K562 (cell line): ENCODE results near the gene TSSK2. TPM values are rescaled to one million over a fixed set of nuclear protein-coding genes. Genes with fewer than 3 reads are reported as not detected.

Experiments used
- BRF1 ChIP-seq: IDR thresholded peaks from 3 replicates; pipeline ENCODE4 v1.6.1; 2011; ENCODE audit warnings: borderline replicate concordance, mild to moderate bottlenecking; ENCODE audit not compliant: insufficient read length; ENCODE audit errors: extremely low read depth
- CHD1 ChIP-seq: fragments of 200-600 bp; sonication (generic); IDR thresholded peaks from one replicate; pipeline ENCODE4 v1.6.1; 2012; ENCODE audit warnings: mild to moderate bottlenecking, moderate library complexity, low read length, inconsistent platforms
- CREBBP ChIP-seq: IDR thresholded peaks from one replicate; pipeline ENCODE4 v1.6.1; 2012; ENCODE audit warnings: low read depth, mild to moderate bottlenecking, control low read depth, inconsistent platforms, low read length
- GTF2B ChIP-seq: IDR thresholded peaks from 2 replicates; pipeline ENCODE4 v1.6.1; 2011; ENCODE audit not compliant: insufficient read length; ENCODE audit errors: extremely low read depth
- HLTF ChIP-seq: fragments of 450-650 bp; IDR thresholded peaks from 2 replicates; pipeline ENCODE4 v1.6.1; 2016
- MAZ ChIP-seq, 2 experiments: fragments of 450-650 bp in 1 of 2; sonication (generic) in 1 of 2; formaldehyde crosslinking; IDR thresholded peaks in 1 of 2; conservative IDR thresholded peaks in 1 of 2; 2 replicates each; pipeline versions ENCODE4 v1.4.0 to v1.5.0; 2020; ENCODE audit warnings: mild to moderate bottlenecking in 1 of 2, missing genetic modification reagents in 1 of 2
- MTA3 ChIP-seq: fragments of 450-650 bp; formaldehyde crosslinking; IDR thresholded peaks from 2 replicates; pipeline ENCODE4 v1.6.1; 2017; ENCODE audit warnings: mild to moderate bottlenecking, borderline replicate concordance
- OTX1 ChIP-seq: fragments of 450-650 bp; formaldehyde crosslinking; IDR thresholded peaks from 2 replicates; pipeline ENCODE4 v1.4.0; 2022; ENCODE audit warnings: mild to moderate bottlenecking
- TEAD4 ChIP-seq, 2 experiments: sonication (generic) in 1 of 2; formaldehyde crosslinking in 1 of 2; IDR thresholded peaks; 2 replicates each; pipeline versions ENCODE4 v1.6.1 to v1.8.0; 2012 to 2022; ENCODE audit warnings: borderline replicate concordance in 1 of 2, inconsistent platforms in 1 of 2, low read length in 1 of 2, mild to moderate bottlenecking in 1 of 2, missing genetic modification reagents in 1 of 2
- THAP7 ChIP-seq: fragments of 250-450 bp; sonication (Bioruptor Pico); IDR thresholded peaks from 2 replicates; pipeline ENCODE4 v1.5.0; 2021
- ZC3H4 ChIP-seq: sonication (generic); formaldehyde crosslinking; IDR thresholded peaks from 2 replicates; pipeline ENCODE4 v1.9.0; 2021; ENCODE audit warnings: missing genetic modification reagents, borderline replicate concordance
- ZNF696 ChIP-seq: fragments of 250-450 bp; sonication (Bioruptor Pico); conservative IDR thresholded peaks from 2 replicates; pipeline ENCODE4 v1.4.0; 2020; ENCODE audit warnings: mild to moderate bottlenecking, moderate library complexity
- polyA plus RNA-seq, 8 experiments: library from polyadenylated mRNA; depleted of rRNA in 4 of 8; stranded (reverse) in 5 of 8; unstranded in 3 of 8; fragments of >200 nt; fragmentation: Nextera tagmentation in 2 of 8; fragmentation: Illumina TruSeq in 1 of 8; extraction: Ambion mirVana in 2 of 8; extraction: Trizol in 1 of 8; gene quantifications; 2 replicates each; pipeline versions ENCODE4 v1.2.1 to v1.2.3, GENCODE V29; 2011 to 2014; ENCODE audit warnings: inconsistent platforms in 1 of 8, missing spikeins in 1 of 8
- total RNA-seq, 7 experiments: library from RNA; depleted of rRNA in 6 of 7; stranded (reverse); fragments of >200 nt in 6 of 7; fragmentation: Illumina TruSeq in 2 of 7; extraction: Trizol in 2 of 7; gene quantifications; 2 replicates each; pipeline versions ENCODE4 v1.2.1 to v1.2.3, GENCODE V29; 2011 to 2021; ENCODE audit warnings: low replicate concordance in 1 of 7
- TF ChIP-seq, protein P1 (sequence below), 2 experiments: fragments of 150-350 bp in 1 of 2; IDR thresholded peaks; 2 replicates each; pipeline ENCODE4 v1.6.1; 2012 to 2016; ENCODE audit warnings: low read depth in 2 of 2, low read length in 2 of 2, mild to moderate bottlenecking in 1 of 2, moderate library complexity in 1 of 2
- TF ChIP-seq, protein P2 (sequence below): fragments of 250-450 bp; sonication (Bioruptor Pico); IDR thresholded peaks from 2 replicates; pipeline ENCODE4 v1.4.0; 2020

TSSK2 gene
- total and polyA plus RNA-seq, 9 of the 15 experiments (the other 6 are each of a cell fraction or from before 2014, with no cell fraction given) = 0.04 TPM; not detected in 8

DNA sequence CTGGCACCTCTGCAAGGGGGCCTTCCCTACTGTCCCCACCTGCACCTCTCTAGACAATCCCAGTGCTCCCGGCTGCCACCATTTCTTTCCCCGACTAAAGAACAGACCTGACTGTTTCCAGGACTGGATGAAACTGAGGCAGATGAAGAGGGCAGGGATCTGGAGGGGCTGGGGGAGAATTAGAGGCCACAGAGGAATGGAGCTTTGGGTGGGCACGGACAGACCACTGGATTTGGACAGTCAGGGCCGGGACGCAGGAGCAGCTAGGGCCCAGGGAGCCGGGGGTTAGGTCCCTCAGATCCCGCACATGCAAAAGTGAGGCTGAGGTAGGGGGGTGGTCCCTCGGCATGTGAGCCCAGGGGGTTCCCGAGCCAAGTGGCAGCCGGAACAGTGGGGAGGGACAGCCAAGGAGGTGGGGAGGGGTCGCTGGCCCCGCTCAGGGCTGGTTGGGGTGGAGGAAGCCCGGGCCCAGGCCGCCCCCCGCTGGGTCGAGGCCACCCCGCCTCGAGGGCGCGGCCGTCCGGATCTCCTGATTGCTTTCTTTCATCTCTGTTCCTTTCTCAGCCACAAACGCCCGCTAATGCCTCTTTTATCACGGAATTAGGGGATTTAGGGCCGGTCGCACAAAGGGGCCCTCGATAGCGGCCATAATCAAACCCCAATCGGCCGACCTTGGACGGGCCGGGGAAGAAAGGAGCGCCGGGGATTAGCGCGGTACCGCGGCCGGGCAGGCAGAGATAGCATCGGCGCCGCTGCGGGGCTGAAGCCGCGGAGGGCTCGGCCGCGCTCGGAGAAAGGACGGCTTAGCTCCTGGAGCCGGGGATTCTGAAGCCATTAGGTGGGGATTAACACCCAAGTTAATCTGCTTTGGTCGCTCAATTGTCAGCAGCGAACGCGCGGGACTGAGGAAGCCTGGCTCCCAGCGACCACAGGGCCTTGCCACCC, 38.2 kb downstream of the TSSK2 start (continued):
- TF ChIP-seq, protein P1, sequence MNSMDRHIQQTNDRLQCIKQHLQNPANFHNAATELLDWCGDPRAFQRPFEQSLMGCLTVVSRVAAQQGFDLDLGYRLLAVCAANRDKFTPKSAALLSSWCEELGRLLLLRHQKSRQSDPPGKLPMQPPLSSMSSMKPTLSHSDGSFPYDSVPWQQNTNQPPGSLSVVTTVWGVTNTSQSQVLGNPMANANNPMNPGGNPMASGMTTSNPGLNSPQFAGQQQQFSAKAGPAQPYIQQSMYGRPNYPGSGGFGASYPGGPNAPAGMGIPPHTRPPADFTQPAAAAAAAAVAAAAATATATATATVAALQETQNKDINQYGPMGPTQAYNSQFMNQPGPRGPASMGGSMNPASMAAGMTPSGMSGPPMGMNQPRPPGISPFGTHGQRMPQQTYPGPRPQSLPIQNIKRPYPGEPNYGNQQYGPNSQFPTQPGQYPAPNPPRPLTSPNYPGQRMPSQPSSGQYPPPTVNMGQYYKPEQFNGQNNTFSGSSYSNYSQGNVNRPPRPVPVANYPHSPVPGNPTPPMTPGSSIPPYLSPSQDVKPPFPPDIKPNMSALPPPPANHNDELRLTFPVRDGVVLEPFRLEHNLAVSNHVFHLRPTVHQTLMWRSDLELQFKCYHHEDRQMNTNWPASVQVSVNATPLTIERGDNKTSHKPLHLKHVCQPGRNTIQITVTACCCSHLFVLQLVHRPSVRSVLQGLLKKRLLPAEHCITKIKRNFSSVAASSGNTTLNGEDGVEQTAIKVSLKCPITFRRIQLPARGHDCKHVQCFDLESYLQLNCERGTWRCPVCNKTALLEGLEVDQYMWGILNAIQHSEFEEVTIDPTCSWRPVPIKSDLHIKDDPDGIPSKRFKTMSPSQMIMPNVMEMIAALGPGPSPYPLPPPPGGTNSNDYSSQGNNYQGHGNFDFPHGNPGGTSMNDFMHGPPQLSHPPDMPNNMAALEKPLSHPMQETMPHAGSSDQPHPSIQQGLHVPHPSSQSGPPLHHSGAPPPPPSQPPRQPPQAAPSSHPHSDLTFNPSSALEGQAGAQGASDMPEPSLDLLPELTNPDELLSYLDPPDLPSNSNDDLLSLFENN (IDR thresholded peaks at IDR 0.05; ENCODE audit: low read depth in 2 of 2, low read length in 2 of 2) = no peak
- no peak for TF ChIP-seq OTX1 (CRISPR knock-in tag)
- peak; percentile 84 for TF ChIP-seq CHD1
- no peak for TF ChIP-seq ZNF696 (CRISPR knock-in tag)
- no peak for TF ChIP-seq TEAD4 (IDR thresholded peaks at IDR 0.05; ENCODE audit: low read length)
- TF ChIP-seq TEAD4 (CRISPR knock-in tag; IDR thresholded peaks at IDR 0.05; ENCODE audit: borderline replicate concordance) = no peak
- no peak for TF ChIP-seq ZC3H4
- TF ChIP-seq BRF1 = no peak
- TF ChIP-seq HLTF = no peak
- TF ChIP-seq, protein P2, sequence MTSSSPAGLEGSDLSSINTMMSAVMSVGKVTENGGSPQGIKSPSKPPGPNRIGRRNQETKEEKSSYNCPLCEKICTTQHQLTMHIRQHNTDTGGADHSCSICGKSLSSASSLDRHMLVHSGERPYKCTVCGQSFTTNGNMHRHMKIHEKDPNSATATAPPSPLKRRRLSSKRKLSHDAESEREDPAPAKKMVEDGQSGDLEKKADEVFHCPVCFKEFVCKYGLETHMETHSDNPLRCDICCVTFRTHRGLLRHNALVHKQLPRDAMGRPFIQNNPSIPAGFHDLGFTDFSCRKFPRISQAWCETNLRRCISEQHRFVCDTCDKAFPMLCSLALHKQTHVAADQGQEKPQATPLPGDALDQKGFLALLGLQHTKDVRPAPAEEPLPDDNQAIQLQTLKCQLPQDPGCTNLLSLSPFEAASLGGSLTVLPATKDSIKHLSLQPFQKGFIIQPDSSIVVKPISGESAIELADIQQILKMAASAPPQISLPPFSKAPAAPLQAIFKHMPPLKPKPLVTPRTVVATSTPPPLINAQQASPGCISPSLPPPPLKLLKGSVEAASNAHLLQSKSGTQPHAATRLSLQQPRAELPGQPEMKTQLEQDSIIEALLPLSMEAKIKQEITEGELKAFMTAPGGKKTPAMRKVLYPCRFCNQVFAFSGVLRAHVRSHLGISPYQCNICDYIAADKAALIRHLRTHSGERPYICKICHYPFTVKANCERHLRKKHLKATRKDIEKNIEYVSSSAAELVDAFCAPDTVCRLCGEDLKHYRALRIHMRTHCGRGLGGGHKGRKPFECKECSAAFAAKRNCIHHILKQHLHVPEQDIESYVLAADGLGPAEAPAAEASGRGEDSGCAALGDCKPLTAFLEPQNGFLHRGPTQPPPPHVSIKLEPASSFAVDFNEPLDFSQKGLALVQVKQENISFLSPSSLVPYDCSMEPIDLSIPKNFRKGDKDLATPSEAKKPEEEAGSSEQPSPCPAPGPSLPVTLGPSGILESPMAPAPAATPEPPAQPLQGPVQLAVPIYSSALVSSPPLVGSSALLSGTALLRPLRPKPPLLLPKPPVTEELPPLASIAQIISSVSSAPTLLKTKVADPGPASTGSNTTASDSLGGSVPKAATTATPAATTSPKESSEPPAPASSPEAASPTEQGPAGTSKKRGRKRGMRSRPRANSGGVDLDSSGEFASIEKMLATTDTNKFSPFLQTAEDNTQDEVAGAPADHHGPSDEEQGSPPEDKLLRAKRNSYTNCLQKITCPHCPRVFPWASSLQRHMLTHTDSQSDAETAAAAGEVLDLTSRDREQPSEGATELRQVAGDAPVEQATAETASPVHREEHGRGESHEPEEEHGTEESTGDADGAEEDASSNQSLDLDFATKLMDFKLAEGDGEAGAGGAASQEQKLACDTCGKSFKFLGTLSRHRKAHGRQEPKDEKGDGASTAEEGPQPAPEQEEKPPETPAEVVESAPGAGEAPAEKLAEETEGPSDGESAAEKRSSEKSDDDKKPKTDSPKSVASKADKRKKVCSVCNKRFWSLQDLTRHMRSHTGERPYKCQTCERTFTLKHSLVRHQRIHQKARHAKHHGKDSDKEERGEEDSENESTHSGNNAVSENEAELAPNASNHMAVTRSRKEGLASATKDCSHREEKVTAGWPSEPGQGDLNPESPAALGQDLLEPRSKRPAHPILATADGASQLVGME (CRISPR knock-in tag) = no peak
- no peak; a peak in 2 of 4 replicates for TF ChIP-seq MAZ (CRISPR knock-in tag; conservative IDR thresholded peaks at IDR 0.05 in 1 of 2, IDR thresholded peaks at IDR 0.05 in 1 of 2)
- no peak for TF ChIP-seq THAP7 (CRISPR knock-in tag)
- TF ChIP-seq MTA3 = no peak
- no peak for TF ChIP-seq CREBBP
- no peak for TF ChIP-seq GTF2B
